ENCODE results near the gene XXYLT1. TPM values are rescaled to one million over a fixed set of nuclear protein-coding genes. Genes with fewer than 3 reads are reported as not detected.

The XXYLT1 gene
- total and polyA plus RNA-seq, 10 of the 15 experiments (the other 5 are each of a cell fraction or from before 2014, with no cell fraction given) = 1.2 to 14.2 (median 9.3) TPM

GRCh38 chr3:195183071-195183776 lies 87.7 kb downstream of the XXYLT1 start (continued):
- TF ChIP-seq CUX1 (IDR thresholded peaks at IDR 0.05; ENCODE audit: insufficient replicate concordance, low read depth, low read length) (no peak), BMI1 (IDR thresholded peaks at IDR 0.05; ENCODE audit: borderline replicate concordance) (no peak), USF2 (IDR thresholded peaks at IDR 0.05; ENCODE audit: borderline replicate concordance, low read depth, low read length) (no peak), FOXM1 (IDR thresholded peaks at IDR 0.05; ENCODE audit: low read depth, low read length) (no peak), ZNF24 (IDR thresholded peaks at IDR 0.05) (no peak), RB1 (IDR thresholded peaks at IDR 0.05; ENCODE audit: borderline replicate concordance) (no peak), GATAD2B (conservative IDR thresholded peaks at IDR 0.05; ENCODE audit: low read depth) (no peak), CREM (IDR thresholded peaks at IDR 0.05; ENCODE audit: low read depth) (no peak), PRDM15 (CRISPR knock-in tag; IDR thresholded peaks at IDR 0.05) (no peak), BCLAF1 (IDR thresholded peaks at IDR 0.05) (no peak), SREBF2 (IDR thresholded peaks at IDR 0.05; ENCODE audit: low read length) (no peak)
